ENCODE measurements around the gene AKT1. TPM values are rescaled to one million over a fixed set of nuclear protein-coding genes. Genes with fewer than 3 reads are reported as not detected.
A peak's percentile ranks its signal among the peaks of the same experiment; 100 is the strongest.

The AKT1 gene
- total RNA-seq, 1 experiment from 2014 or later = 161 TPM

DNA sequence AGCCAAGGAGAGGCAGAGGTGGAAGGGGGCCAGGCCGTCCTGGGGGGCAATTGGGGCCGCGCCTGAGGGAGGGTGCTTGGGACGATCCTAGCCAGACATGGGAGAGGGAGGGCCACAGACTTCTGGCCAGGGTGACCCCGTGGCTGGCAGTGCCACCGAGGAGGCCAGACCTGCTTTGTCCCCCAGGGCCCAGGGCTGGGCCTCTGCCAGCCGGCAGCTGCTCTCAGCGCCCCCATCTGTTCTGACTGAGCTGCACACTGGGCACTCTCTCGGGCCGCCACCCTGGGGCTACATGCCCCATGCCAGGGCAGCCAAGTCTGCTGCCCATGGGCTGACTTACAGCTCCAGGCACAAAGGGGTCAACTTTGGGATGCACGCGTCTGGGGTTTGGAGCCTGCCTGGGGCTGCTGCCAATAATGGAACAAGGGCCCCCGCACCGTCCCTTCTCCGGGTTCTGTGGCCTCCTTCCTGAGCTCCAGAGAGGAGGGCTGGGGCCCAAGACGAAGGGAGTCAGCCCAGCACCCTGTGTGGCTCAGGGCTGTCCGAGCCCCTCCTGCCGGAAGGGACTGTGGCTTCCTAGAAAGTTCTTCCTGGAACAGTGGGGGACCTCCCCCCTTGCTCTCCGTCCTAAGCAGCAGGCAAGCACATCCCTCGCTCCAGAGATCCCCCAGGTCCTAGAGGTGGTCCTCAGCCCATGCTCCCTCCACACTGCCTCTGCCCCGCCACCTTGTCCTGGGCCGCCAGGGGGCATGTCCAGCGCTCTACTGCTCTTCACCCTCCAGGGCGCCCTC is 70.4 kb downstream of the AKT1 start:
- peak; percentile 41 for DNase-seq (ENCODE audit: low spot score)

DNA sequence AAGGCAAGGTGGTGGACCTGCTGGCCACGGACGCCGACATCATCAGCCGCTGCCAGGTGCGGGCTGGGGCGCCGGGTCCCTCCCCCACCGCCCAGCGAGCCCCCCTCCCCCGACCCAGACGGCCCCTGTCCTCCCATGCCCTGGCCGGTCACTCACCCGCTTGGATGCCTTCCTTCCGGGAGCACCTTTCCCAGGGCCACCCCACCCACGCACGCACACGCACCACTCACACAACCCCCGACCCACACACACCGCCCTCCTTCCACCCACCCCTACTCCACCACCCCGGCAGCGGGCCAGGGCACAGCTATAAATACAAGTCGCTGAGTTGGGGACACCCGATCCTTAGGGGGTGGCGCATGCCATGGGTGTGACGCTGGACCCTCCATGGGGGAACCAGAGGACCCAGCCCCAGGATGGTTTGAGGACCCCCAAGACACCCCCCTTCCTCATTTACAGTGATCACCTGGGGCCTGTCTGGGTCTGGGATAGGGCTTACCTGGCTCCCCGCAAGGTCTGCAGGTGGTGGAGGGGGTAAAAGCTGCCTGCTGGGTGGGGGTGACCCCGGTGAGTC is 71.1 kb downstream of the AKT1 start:
- peak; percentile 18 for DNase-seq (ENCODE audit: low spot score)

DNA sequence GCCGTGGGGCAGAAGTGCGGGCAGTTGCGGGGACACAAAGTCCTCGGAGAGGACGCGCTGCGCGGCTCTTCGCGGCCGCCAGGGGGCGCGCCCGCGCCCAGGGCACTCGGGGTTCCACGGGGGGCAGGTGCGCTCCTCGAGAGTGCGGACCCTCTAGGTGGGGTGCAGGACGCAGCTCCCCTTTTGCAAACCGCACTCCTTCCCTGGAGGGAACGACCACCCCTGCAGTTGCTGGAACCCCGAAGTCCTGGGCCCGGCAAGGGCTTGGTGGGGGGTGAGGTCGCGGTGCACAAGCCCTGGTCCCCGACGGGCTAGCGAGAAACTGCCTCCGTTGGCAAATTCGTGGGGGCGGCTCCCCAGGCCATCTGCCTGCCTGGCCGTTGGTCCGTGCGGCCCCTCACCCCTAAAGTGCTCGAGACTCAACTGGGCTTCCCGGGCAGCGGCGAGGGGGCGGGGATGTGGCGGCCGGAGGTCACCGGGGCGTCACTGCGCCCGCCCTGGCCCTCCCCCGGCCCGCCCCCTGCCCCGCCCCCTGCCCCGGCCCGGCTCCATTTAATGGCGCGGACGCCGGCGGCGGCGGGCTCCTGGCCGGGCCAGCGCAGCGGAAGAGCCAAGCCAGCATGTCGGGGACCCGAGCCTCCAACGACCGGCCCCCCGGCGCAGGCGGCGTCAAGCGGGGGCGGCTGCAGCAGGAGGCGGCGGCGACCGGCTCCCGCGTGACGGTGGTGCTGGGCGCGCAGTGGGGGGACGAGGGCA is 71.7 kb downstream of the AKT1 start, which contains the start of gene ADSS1:
TSS of gene ADSS1 (plus strand) at position 579 of the 756 bp plus-strand sequence. CDS start at position 621, 42 bp downstream.
- DNase-seq (ENCODE audit: low spot score) = peak; percentile 44

DNA sequence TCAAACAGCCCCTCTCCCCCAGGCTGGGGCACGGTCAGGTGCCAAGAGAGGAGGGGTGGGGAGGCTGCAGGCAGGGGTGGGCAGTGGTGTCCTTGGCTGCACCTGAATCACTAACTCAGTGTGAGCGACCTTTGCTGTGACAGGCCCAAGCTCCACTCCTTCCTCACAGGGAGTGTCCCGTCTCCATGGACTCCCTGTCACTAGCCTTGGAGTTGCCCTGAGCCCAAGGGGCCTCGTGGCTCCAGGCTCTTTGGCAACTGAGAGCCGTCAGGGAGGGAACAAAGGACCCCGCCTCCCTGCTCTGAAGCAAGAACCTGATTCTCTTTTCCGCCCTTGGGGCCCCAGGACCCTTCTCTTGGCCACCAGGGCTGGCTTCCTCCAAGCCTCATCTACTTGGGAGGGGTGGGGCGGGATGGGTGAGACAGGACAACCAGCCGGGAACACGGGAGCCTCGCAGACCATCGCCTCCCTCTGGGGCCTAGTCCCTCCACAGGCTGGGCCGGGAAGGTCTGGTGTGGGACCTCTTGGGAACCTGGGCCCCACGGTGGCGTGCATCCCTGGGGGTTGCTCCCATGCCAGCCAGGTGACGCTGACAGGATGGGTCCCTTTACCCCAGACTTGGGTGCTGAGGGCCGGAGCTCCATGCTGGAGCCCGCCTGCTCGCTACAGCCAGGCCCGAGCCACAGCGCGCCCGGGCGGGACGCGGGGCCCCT is 72.5 kb downstream of the AKT1 start:
- DNase-seq (ENCODE audit: low spot score) = peak; percentile 28

DNA sequence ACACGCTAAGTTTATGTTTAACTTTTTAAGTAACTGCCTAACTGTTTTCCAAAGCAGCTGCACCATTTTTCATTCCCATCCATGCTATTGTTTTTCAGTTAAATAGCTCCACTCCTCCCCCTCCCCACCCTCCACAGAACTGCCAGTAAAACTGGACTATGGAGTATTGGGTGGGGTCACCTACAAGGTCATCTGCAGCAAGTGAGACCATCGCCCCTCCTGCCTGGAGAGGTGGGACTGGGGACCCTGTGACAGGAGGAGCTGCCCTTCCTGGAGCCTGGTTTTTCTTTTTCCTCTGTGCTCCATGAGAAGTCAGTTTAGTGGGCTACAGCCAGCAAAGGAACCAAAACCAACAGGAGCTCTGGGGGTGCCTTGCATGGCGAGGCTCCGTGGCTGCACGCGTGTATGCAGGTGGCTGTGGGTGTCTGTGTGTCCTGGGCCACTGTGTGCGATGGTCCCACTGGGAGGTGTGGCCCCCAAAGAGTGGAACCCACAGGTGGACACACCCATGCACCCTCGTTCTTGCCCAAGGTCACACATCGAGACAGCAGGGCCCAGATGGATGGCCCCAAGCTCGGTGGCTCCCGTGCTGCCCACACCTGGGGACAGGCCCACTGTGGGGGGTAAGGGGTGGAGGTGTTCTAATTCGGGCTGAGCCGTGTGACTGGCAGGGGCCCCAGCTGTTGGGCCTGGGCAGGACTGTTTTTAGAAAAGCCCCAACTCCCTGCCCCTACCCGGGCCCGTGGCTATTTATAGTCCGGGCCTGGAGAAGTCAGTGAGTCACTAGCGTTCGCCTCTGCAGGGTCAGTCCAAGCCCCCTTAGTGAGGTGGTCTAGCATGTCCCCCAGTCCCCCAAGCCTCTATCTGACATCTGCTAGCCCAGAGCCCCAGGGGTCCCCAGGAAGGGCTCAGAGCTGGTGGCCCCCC is 73.8 kb downstream of the AKT1 start:
- DNase-seq (ENCODE audit: low spot score) = no peak

Other genes with a start within 250 kb of the AKT1 start
- 0.38 and 1.5 TPM in 2 replicates for gene C14orf180, start 216.0 kb downstream of the AKT1 start, total RNA-seq (2014; rRNA removed; shearing (Covaris generic))
- gene TMEM179, start 191.0 kb downstream of the AKT1 start, total RNA-seq (2014; rRNA removed; shearing (Covaris generic)) = not detected in 2 replicates
- 293 and 322 TPM in 2 replicates for gene INF2, start 106.1 kb downstream of the AKT1 start, total RNA-seq (2014; rRNA removed; shearing (Covaris generic))
- gene ADSS1, start 71.5 kb downstream of the AKT1 start, total RNA-seq (2014; rRNA removed; shearing (Covaris generic)) = 2.1 and 8.3 TPM in 2 replicates
- 243 and 250 TPM in 2 replicates for gene SIVA1, start 42.6 kb downstream of the AKT1 start, total RNA-seq (2014; rRNA removed; shearing (Covaris generic))
- gene ZBTB42, start 5.4 kb upstream of the AKT1 start, total RNA-seq (2014; rRNA removed; shearing (Covaris generic)) = 12.1 and 17.2 TPM in 2 replicates
- 69.3 and 78.1 TPM in 2 replicates for gene CEP170B, start 69.5 kb upstream of the AKT1 start, total RNA-seq (2014; rRNA removed; shearing (Covaris generic))
- not detected in 2 replicates for gene PLD4, start 129.1 kb upstream of the AKT1 start, total RNA-seq (2014; rRNA removed; shearing (Covaris generic))
- gene AHNAK2, start 182.6 kb upstream of the AKT1 start, total RNA-seq (2014; rRNA removed; shearing (Covaris generic)) = 1.5 and 1.6 TPM in 2 replicates
- gene CLBA1, start 190.0 kb upstream of the AKT1 start, total RNA-seq (2014; rRNA removed; shearing (Covaris generic)) = 9.8 and 11.6 TPM in 2 replicates
- gene CDCA4, start 225.3 kb upstream of the AKT1 start, total RNA-seq (2014; rRNA removed; shearing (Covaris generic)) = 45.4 and 45.7 TPM in 2 replicates

All from HT-29 (cell line).